SK-N-MC (cell line): Measurements from ENCODE around the gene PLA2G2F.

Experiments used
- EZH2 ChIP-seq: fragments of 200-600 bp; sonication (generic); IDR thresholded peaks from one replicate; pipeline ENCODE4 v1.6.1; 2017; ENCODE audit warnings: antibody characterized with exemption
- FOXP2 ChIP-seq: optimal IDR thresholded peaks from 2 replicates; pipeline ENCODE3; 2011; ENCODE audit warnings: mild to moderate bottlenecking, moderate library complexity; ENCODE audit not compliant: insufficient read depth; ENCODE audit errors: extremely low read length, control extremely low read depth
- POLR2AphosphoS5 ChIP-seq: IDR thresholded peaks from 2 replicates; pipeline ENCODE4 v1.6.1; 2012; ENCODE audit warnings: mild to moderate bottlenecking, low read depth, low read length, borderline replicate concordance

GRCh38 chr1:20102875-20103274 lies 36.2 kb upstream of the PLA2G2F start:
- TF ChIP-seq EZH2 (no peak), POLR2AphosphoS5 (no peak), FOXP2 (no peak)
